Liver (tissue), 9 donors: Measurements from ENCODE around the gene RTEL1. TPM values are rescaled to one million over a fixed set of nuclear protein-coding genes. Genes with fewer than 3 reads are reported as not detected.

Experiments used
- DNase-seq: peaks from one replicate; pipeline ENCODE4 v3.0.0-alpha.2; 2017; ENCODE audit warnings: low spot score
- H3K27ac ChIP-seq, 2 donors: one replicate each; pipeline ENCODE4 v1.7.0; 2013; ENCODE audit warnings: inconsistent platforms in 2 of 2, low read length in 2 of 2, control low read depth in 1 of 2, low read depth in 1 of 2, mild to moderate bottlenecking in 1 of 2
- H3K27me3 ChIP-seq, 4 donors: one replicate each; pipeline versions ENCODE4 v1.6.1 to v1.7.0; 2013; ENCODE audit warnings: low read length in 3 of 4, inconsistent platforms in 1 of 4, mild to moderate bottlenecking in 1 of 4, moderate library complexity in 1 of 4; ENCODE audit not compliant: control insufficient read depth in 4 of 4, insufficient read depth in 4 of 4
- H3K36me3 ChIP-seq, 4 donors: one replicate each; pipeline versions ENCODE4 v1.6.1 to v1.7.0; 2013; ENCODE audit warnings: low read length in 3 of 4, mild to moderate bottlenecking in 3 of 4, low read depth in 1 of 4, moderate library complexity in 1 of 4; ENCODE audit not compliant: control insufficient read depth in 4 of 4, insufficient read depth in 3 of 4
- H3K4me1 ChIP-seq, 4 donors: one replicate each; pipeline versions ENCODE4 v1.6.1 to v1.7.0; 2013; ENCODE audit warnings: low read length in 3 of 4, mild to moderate bottlenecking in 3 of 4, moderate library complexity in 1 of 4; ENCODE audit not compliant: control insufficient read depth in 4 of 4, insufficient read depth in 4 of 4
- H3K4me3 ChIP-seq, 3 donors: one replicate each; pipeline versions ENCODE4 v1.6.1 to v1.7.0; 2013; ENCODE audit warnings: low read length in 3 of 3, control low read depth in 1 of 3, low read depth in 1 of 3, mild to moderate bottlenecking in 1 of 3
- H3K9ac ChIP-seq, 2 donors: one replicate each; pipeline ENCODE4 v1.7.0; 2013; ENCODE audit warnings: low read length in 2 of 2, mild to moderate bottlenecking in 2 of 2, moderate library complexity in 2 of 2, control low read depth in 1 of 2, low read depth in 1 of 2
- H3K9me3 ChIP-seq, 4 donors: one replicate each; pipeline versions ENCODE4 v1.6.1 to v1.7.0; 2013; ENCODE audit warnings: low read length in 3 of 4; ENCODE audit not compliant: control insufficient read depth in 4 of 4
- ATF3 ChIP-seq: IDR thresholded peaks from 2 replicates; pipeline ENCODE4 v1.6.1; 2016; ENCODE audit warnings: antibody characterized with exemption
- CTCF ChIP-seq: fragments of 150-350 bp; IDR thresholded peaks from 2 replicates; pipeline ENCODE4 v1.5.1; 2017; ENCODE audit warnings: improper control_type of control experiment, low read depth, low read length; ENCODE audit not compliant: missing input control
- EGR1 ChIP-seq, 2 donors: IDR thresholded peaks; 2 replicates each; pipeline ENCODE4 v1.6.1; 2016 to 2018; ENCODE audit warnings: antibody characterized with exemption in 2 of 2, low read depth in 2 of 2
- FOXA1 ChIP-seq: IDR thresholded peaks from 2 replicates; pipeline ENCODE4 v1.6.1; 2016; ENCODE audit warnings: antibody characterized with exemption
- FOXA2 ChIP-seq: IDR thresholded peaks from 2 replicates; pipeline ENCODE4 v1.6.1; 2016; ENCODE audit warnings: antibody characterized with exemption
- GABPA ChIP-seq, 2 donors: IDR thresholded peaks in 1 of 2; conservative IDR thresholded peaks in 1 of 2; 2 replicates each; pipeline ENCODE4 v1.6.1; 2016; ENCODE audit warnings: antibody characterized with exemption in 2 of 2, mild to moderate bottlenecking in 1 of 2, moderate library complexity in 1 of 2
- HNF4A ChIP-seq, 2 donors: conservative IDR thresholded peaks; 2 replicates each; pipeline ENCODE4 v1.6.1; 2016; ENCODE audit warnings: antibody characterized with exemption in 2 of 2, mild to moderate bottlenecking in 2 of 2
- HNF4G ChIP-seq: IDR thresholded peaks from 2 replicates; pipeline ENCODE4 v1.6.1; 2016; ENCODE audit warnings: antibody characterized with exemption
- JUND ChIP-seq, 2 donors: IDR thresholded peaks; 2 replicates each; pipeline ENCODE4 v1.6.1; 2016; ENCODE audit warnings: antibody characterized with exemption in 2 of 2
- MAX ChIP-seq: IDR thresholded peaks from 2 replicates; pipeline ENCODE4 v1.6.1; 2016; ENCODE audit warnings: antibody characterized with exemption
- RAD21 ChIP-seq, 2 donors: IDR thresholded peaks; 2 replicates each; pipeline ENCODE4 v1.6.1; 2016; ENCODE audit warnings: antibody characterized with exemption in 2 of 2, mild to moderate bottlenecking in 2 of 2
- REST ChIP-seq: IDR thresholded peaks from 2 replicates; pipeline ENCODE4 v1.6.1; 2016; ENCODE audit warnings: antibody characterized with exemption, mild to moderate bottlenecking
- RXRA ChIP-seq, 2 donors: IDR thresholded peaks; 2 replicates each; pipeline ENCODE4 v1.6.1; 2017 to 2018; ENCODE audit warnings: antibody characterized with exemption in 2 of 2, mild to moderate bottlenecking in 1 of 2
- SP1 ChIP-seq: IDR thresholded peaks from 2 replicates; pipeline ENCODE4 v1.6.1; 2018; ENCODE audit warnings: antibody characterized with exemption, mild to moderate bottlenecking
- TAF1 ChIP-seq: conservative IDR thresholded peaks from 2 replicates; pipeline ENCODE4 v1.6.1; 2016; ENCODE audit warnings: antibody characterized with exemption, mild to moderate bottlenecking
- YY1 ChIP-seq: IDR thresholded peaks from 2 replicates; pipeline ENCODE4 v1.6.1; 2016; ENCODE audit warnings: antibody characterized with exemption, mild to moderate bottlenecking
- ZBTB33 ChIP-seq: IDR thresholded peaks from 2 replicates; pipeline ENCODE4 v1.6.1; 2016; ENCODE audit warnings: antibody characterized with exemption
- WGBS: extraction: QIAGEN DNeasy Blood & Tissue Kit; methylation state at CpG from one replicate; pipeline ENCODE4 v1.1.7; 2013; 5-methylcytosine and 5-hydroxymethylcytosine counted together
- polyA plus RNA-seq, 2 donors: library from polyadenylated mRNA; stranded (reverse) in 1 of 2; unstranded in 1 of 2; fragments of 200-250 nt in 1 of 2; fragments of >200 nt in 1 of 2; fragmentation: Nextera tagmentation in 1 of 2; extraction: Ambion mirVana in 1 of 2; gene quantifications; one replicate each; pipeline versions ENCODE4 v1.2.1 to v1.2.3, GENCODE V29; 2013 to 2015
- total RNA-seq, 2 donors: library from RNA; depleted of rRNA; stranded (reverse); fragments of >200 nt; gene quantifications; one replicate each; pipeline ENCODE4 v1.2.3, GENCODE V29; 2014
- donor health status: healthy.
- donor health status: healthy.
- donor health status: healthy.
- donor health status: healthy.
- donor health status: healthy.

The RTEL1 gene
- total and polyA plus RNA-seq, 4 donors, result 3.7 to 16.9 (median 7.4) TPM

- no peaks in the 10 kb centered on the region for H3K27me3 ChIP-seq
- WGBS, result 82% methylated on average over 13 of the region's 13 CpGs
- H3K27ac ChIP-seq, result no peak overlapping the region
- H3K4me1 ChIP-seq, result peaks cover 11 to 68% (median 49%) of the 10 kb centered on the region in 4 donors
- H3K36me3 ChIP-seq, result no peaks in the 10 kb centered on the region
- TF ChIP-seq YY1 (no peak), CTCF (no peak), MAX (no peak), EGR1 (IDR thresholded peaks at IDR 0.05; ENCODE audit: low read depth in 2 of 2) (no peak), SP1 (no peak), HNF4G (no peak), RXRA (IDR thresholded peaks at IDR 0.05) (no peak), ATF3 (no peak), ZBTB33 (no peak), FOXA1 (no peak), JUND (IDR thresholded peaks at IDR 0.05) (no peak), REST (no peak), GABPA (IDR thresholded peaks at IDR 0.05 in 1 of 2, conservative IDR thresholded peaks at IDR 0.05 in 1 of 2) (no peak), RAD21 (IDR thresholded peaks at IDR 0.05) (no peak), FOXA2 (no peak)
- H3K4me3 ChIP-seq, result no peak overlapping the region
- peak; percentile 35 for DNase-seq
- H3K9me3 ChIP-seq, result no peaks in the 10 kb centered on the region
- no peak overlapping the region for H3K9ac ChIP-seq
These were observed 75.0 kb downstream of the RTEL1 start for GRCh38 chr20:63733117-63733516.

- no peaks in the 10 kb centered on the region for H3K27me3 ChIP-seq
- 91% methylated on average over 18 of the region's 18 CpGs for WGBS
- no peaks in the 10 kb centered on the region for H3K36me3 ChIP-seq
- H3K4me3 ChIP-seq, result no peak overlapping the region
- H3K4me1 ChIP-seq, result peaks cover 6 to 63% (median 47%) of the 10 kb centered on the region in 4 donors
- H3K9ac ChIP-seq, result no peak overlapping the region
- no peak for DNase-seq
- no peaks in the 10 kb centered on the region for H3K9me3 ChIP-seq
- H3K27ac ChIP-seq, result peak overlapping the region in 1 of 2 donors; percentile 64
- no peak for TF ChIP-seq CTCF
- TF ChIP-seq ZBTB33, result no peak
- TF ChIP-seq RAD21 (IDR thresholded peaks at IDR 0.05), result no peak
- no peak for TF ChIP-seq FOXA2
- no peak for TF ChIP-seq TAF1
- TF ChIP-seq HNF4A (conservative IDR thresholded peaks at IDR 0.05), result no peak
These were observed 75.5 kb downstream of the RTEL1 start for GRCh38 chr20:63733579-63734081.
